GM10847 (cell line): ENCODE data around the gene P2RY11.
A peak's percentile ranks its signal among the peaks of the same experiment; 100 is the strongest.

Experiments used
- POLR2A ChIP-seq: IDR thresholded peaks from 2 replicates; pipeline ENCODE4 v1.6.1; 2011; ENCODE audit not compliant: insufficient read length; ENCODE audit errors: extremely low read depth

P2RY11 gene

GRCh38 chr19:10111405-10111811 lies at the start of gene P2RY11:
P2RY11 (plus strand) TSS chr19:10111693; CDS start chr19:10111722, 29 bp downstream.
- TF ChIP-seq POLR2A, result peak; percentile 30

- no peak for TF ChIP-seq POLR2A
Measured at GRCh38 chr19:10061717-10062310, 49.7 kb upstream of the P2RY11 start.

GRCh38 chr19:10068205-10068604 lies 43.3 kb upstream of the P2RY11 start:
- TF ChIP-seq POLR2A, result no peak

DNA sequence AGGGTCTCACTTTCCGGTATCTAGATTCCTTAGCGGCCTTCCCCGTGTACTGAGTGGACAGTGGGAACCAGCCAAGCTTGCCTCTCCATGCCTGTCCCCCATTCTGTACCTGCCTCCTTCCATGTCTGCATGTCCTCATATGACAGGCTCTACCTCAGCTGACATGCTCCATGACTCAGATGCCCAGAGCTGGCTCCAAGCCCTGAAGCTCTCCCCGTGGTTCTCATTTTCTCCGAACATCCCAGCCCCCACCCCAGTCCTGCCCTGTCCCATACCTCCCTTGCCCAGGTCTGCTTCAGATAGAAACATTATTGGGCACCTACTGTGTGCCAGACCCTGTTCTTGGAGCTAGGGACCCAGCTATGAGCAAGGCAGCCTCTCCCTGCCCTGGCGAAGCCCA lies 42.4 kb upstream of the P2RY11 start:
- no peak for TF ChIP-seq POLR2A

DNA sequence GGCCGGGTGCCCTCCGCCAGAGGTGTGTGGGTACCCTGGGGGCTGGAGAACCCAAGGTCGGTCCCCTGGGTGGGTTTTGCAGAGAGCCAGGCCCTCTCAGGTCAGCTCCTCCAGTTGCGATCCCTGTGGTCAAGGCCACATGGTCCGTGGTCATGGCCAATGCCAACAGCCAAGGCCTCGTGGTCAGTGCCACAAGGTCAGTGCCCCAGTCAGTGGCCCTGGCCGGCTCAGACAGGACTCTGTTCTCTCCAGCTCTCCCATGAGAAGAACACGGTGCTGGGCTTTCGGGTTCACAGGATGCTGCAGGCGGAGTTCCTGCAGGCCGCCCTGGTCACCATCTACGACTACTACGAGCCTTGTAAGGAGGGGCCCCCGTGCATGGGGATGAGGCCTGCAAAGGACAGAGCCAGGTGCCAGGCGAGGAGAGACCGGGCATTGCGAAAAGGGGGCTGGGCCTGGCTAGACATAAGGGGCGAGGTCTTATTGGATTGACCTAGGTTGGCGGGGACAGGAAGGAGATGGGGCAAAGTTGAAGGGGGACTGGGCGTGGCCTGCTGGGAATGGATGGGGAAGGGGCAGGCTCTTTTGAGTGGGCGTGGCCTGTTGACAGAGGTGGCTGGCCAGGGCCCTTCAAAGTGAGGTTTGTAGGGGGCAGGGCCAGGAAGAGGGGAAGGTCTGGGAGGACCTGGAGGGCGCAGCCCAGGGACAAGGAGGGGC lies 40.6 kb upstream of the P2RY11 start:
- TF ChIP-seq POLR2A, result no peak

- no peak for TF ChIP-seq POLR2A
Measured at GRCh38 chr19:10074153-10074552, 37.3 kb upstream of the P2RY11 start.

DNA sequence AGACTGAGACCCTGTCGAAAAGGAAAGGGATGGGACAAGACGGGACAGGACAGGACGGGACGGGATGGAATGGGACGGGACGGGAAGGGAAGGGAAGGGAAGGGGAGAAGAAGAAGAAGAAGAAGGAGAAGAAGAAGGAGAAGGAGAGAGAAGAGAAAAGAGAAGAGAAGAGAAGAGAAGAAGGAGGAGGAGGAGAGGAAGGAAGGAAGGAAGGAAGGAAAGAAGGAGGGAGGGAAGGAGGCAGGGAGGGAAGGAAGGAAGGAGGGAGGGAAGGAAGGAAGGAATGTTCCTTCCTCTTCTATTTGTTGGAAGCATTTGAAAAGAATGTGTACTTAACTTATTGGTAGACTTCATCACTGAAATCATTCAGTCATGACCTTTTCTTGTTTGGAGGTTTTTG lies 35.0 kb upstream of the P2RY11 start:
- no peak for TF ChIP-seq POLR2A

- TF ChIP-seq POLR2A, result no peak
Measured at GRCh38 chr19:10078329-10078728, 33.2 kb upstream of the P2RY11 start.

DNA sequence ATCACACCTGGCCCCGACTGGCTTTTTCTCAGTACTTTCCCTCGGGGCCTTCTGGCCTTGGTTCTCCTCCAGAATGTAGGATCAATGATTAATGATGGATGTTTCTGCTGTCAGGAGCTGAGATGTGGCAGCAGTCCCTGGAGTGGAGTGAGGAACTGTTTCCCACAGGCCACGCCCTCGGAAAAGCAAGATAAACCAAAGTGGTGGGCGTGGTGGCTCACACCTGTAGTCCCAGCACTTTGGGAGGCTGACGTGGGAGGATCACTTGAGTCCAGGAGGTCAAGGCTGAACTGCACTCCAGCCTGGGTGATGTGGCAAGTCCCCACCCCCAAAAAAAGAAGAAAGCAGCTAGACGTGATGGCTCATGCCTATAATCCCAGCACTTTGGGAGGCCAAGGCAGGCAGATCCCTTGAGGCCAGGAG lies 32.5 kb upstream of the P2RY11 start:
- TF ChIP-seq POLR2A, result no peak

DNA sequence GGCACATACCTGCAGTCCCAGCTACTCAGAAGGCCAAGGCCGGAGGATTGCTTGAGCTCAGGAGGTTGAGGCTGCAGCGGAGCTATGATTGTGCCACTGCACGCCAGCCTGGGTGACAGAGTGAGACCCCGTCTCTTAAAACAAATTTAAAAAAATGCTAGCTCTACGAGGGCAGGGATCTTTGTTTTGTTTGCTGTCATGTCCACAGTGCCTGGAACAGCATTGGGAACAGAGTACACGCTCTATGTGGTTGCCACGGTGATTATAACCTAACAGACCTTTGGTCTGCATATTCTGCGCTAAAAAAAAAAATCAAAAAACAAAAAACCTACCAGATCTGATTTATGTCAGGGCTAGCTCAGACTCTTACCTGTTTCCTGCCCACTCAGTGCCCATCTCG lies 27.6 kb upstream of the P2RY11 start:
- TF ChIP-seq POLR2A, result no peak

DNA sequence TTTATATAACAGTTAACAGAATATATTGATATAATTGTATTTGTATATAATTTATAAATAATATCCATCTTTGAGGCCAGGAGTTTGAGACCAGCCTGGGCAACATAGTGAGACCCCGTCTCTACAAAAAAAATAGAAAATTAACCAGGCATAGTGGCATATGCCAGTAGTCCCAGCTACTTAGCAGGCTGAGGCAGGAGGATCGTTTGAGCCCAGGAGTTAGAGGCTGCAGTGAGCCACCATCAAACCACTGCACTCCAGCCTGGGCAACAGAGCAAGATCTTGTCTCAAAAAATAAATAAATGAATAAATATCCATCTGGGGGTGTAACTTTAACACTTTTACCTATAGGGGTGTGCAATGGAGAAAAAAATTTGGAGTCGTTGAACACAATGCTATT lies 26.7 kb upstream of the P2RY11 start:
- TF ChIP-seq POLR2A, result no peak

- TF ChIP-seq POLR2A, result peak; percentile 71
Measured at GRCh38 chr19:10085641-10086590, 25.6 kb upstream of the P2RY11 start, which contains the start of gene SHFL. SHFL (plus strand) TSS chr19:10086317; CDS start chr19:10086428, 111 bp downstream.

GRCh38 chr19:10086591-10087192 lies 24.8 kb upstream of the P2RY11 start:
- TF ChIP-seq POLR2A, result peak; percentile 16

DNA sequence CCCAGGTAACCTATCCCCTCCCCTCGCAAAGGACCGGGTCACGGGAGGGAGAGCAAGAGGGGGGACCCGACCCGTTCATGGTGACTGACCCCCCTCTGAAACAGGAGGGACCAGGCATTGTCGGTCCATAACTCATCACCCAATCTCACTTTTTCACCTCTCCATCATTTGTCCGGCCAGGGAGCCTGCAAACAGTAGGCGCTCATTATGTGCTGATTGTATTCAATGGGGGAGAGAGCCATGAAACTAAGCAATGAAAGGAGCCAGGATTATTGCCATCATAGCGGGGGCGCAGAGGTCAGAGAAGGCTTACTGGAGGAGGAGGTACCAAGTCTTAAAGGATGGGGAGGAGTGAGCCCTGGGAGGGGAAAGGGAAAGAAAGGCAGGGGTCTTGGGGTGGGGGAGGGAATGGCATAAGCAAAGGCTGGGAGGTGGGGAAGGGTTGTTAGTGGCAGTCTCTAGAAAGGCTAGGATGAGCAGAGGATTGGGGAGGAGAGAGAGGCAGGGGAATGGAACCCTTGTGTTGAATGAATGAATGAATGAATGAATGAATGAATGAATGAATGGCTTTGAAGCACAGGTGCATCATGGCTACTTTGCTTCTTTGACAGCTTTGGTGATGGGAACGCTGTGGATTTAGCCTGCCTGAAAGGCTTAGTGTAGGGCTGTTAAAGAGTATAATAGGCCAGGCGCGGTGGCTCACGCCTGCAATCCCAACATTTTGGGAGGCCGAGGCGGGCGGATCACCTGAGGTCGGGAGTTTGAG lies 24.0 kb upstream of the P2RY11 start:
- TF ChIP-seq POLR2A, result no peak
